HK-2 (cell line): ENCODE results near the gene CLEC3B.

Experiments used
- DNase-seq: peaks from one replicate; pipeline ENCODE4 v3.0.0-alpha.2; 2018; ENCODE audit not compliant: unreplicated experiment

Gene CLEC3B

GRCh38 chr3:45003406-45003805 lies 22.7 kb upstream of the CLEC3B start:
- no peak for DNase-seq

GRCh38 chr3:45003859-45004258 lies 22.2 kb upstream of the CLEC3B start:
- DNase-seq, result no peak

GRCh38 chr3:45007091-45007490 lies 19.0 kb upstream of the CLEC3B start:
- DNase-seq, result no peak

GRCh38 chr3:45008117-45008516 lies 18.0 kb upstream of the CLEC3B start:
- DNase-seq, result no peak

GRCh38 chr3:45009868-45010267 lies 16.2 kb upstream of the CLEC3B start:
- DNase-seq, result no peak

GRCh38 chr3:45010811-45011333 lies 15.2 kb upstream of the CLEC3B start:
- peak; percentile 59 for DNase-seq

GRCh38 chr3:45011756-45012508 lies 14.2 kb upstream of the CLEC3B start:
- peak; percentile 36 for DNase-seq

- no peak for DNase-seq
Observed at GRCh38 chr3:45012577-45012976, 13.5 kb upstream of the CLEC3B start.

GRCh38 chr3:45016916-45017315 lies 9.2 kb upstream of the CLEC3B start:
- no peak for DNase-seq

GRCh38 chr3:45017821-45018220 lies 8.3 kb upstream of the CLEC3B start:
- DNase-seq, result no peak

- DNase-seq, result no peak
Observed at GRCh38 chr3:45020534-45020933, 5.6 kb upstream of the CLEC3B start.

- no peak for DNase-seq
Observed at GRCh38 chr3:45021524-45022297, 4.4 kb upstream of the CLEC3B start.

GRCh38 chr3:45023675-45024074 lies 2.4 kb upstream of the CLEC3B start:
- no peak for DNase-seq

- no peak for DNase-seq
Observed at GRCh38 chr3:45024542-45025255, 1.4 kb upstream of the CLEC3B start.

- no peak for DNase-seq
Observed at GRCh38 chr3:45026957-45027356, 854 bp downstream of the CLEC3B start.

GRCh38 chr3:45027441-45027840 lies 1.3 kb downstream of the CLEC3B start:
- DNase-seq, result no peak

- no peak for DNase-seq
Observed at GRCh38 chr3:45029216-45029615, 3.1 kb downstream of the CLEC3B start.

GRCh38 chr3:45029661-45030060 lies 3.6 kb downstream of the CLEC3B start:
- no peak for DNase-seq

GRCh38 chr3:45031531-45031930 lies 5.4 kb downstream of the CLEC3B start:
- DNase-seq, result no peak

GRCh38 chr3:45032113-45032512 lies 6.0 kb downstream of the CLEC3B start:
- no peak for DNase-seq

- DNase-seq, result no peak
Observed at GRCh38 chr3:45033791-45034190, 7.7 kb downstream of the CLEC3B start.

GRCh38 chr3:45034612-45035252 lies 8.6 kb downstream of the CLEC3B start:
- no peak for DNase-seq
